ENCODE measurements around the gene MT1A. TPM values are rescaled to one million over a fixed set of nuclear protein-coding genes. Genes with fewer than 3 reads are reported as not detected.
A peak's percentile ranks its signal among the peaks of the same experiment; 100 is the strongest.
"Not testable (repeated sequence)": the region's sequence is repeated elsewhere in the genome, so short reads cannot be mapped to it uniquely, and the experiment has no call there.

The MT1A gene
- total RNA-seq, 1 donor from 2014 or later, result 2.3 TPM

- no peak for DNase-seq
- ATAC-seq, result no peak
- intact Hi-C loops (cut with micrococcal nuclease), result no loop called here
These were observed 31.6 kb downstream of the MT1A start for GRCh38 chr16:56669840-56670619.

GRCh38 chr16:56670620-56670934, 32.1 kb downstream of the MT1A start:
- ATAC-seq, result no peak
- intact Hi-C loops (cut with micrococcal nuclease), result no loop called here
- no peak for DNase-seq

GRCh38 chr16:56671691-56672090, 33.2 kb downstream of the MT1A start:
- intact Hi-C loops (cut with micrococcal nuclease); DNase-seq; ATAC-seq: not testable (repeated sequence)

- ATAC-seq; intact Hi-C loops (cut with micrococcal nuclease); DNase-seq: not testable (repeated sequence)
These were observed 33.7 kb downstream of the MT1A start for GRCh38 chr16:56672171-56672570.

GRCh38 chr16:56672761-56673536, 34.5 kb downstream of the MT1A start:
- DNase-seq (no peak), ATAC-seq (no peak)
- intact Hi-C loops (cut with micrococcal nuclease), result no loop called here

- peak; percentile 67 for ATAC-seq
- intact Hi-C loops (cut with micrococcal nuclease), result no loop called here
- peak; percentile 51 for DNase-seq
These were observed 35.5 kb downstream of the MT1A start for GRCh38 chr16:56673921-56674320.

GRCh38 chr16:56674570-56674969, 36.1 kb downstream of the MT1A start:
- intact Hi-C loops (cut with micrococcal nuclease); ATAC-seq; DNase-seq: not testable (repeated sequence)

- DNase-seq (no peak), ATAC-seq (no peak)
- intact Hi-C loops (cut with micrococcal nuclease), result no loop called here
These were observed 37.3 kb downstream of the MT1A start for GRCh38 chr16:56675685-56676210.

- ATAC-seq, result no peak
- intact Hi-C loops (cut with micrococcal nuclease), result no loop called here
- DNase-seq, result no peak
These were observed 39.0 kb downstream of the MT1A start for GRCh38 chr16:56677474-56677873.

GRCh38 chr16:56679078-56679730, 40.7 kb downstream of the MT1A start:
- intact Hi-C loops (cut with micrococcal nuclease), result no loop called here
- DNase-seq, result no peak
- no peak for ATAC-seq

GRCh38 chr16:56679818-56680217, 41.4 kb downstream of the MT1A start:
- intact Hi-C loops (cut with micrococcal nuclease), result loop anchor here (10.0 kb wide), 1 partner anchor 75 kb away; the partner anchor contains the start of gene MT2A
- peak; percentile 49 for DNase-seq
- peak; percentile 65 for ATAC-seq

- ATAC-seq, result peak; percentile 96
- intact Hi-C loops (cut with micrococcal nuclease), result loop anchor here (10.0 kb wide), 1 partner anchor 77 kb away; the partner anchor contains the start of gene MT2A
These were observed 43.7 kb downstream of the MT1A start, which contains the start of gene MT1X for GRCh38 chr16:56681939-56682702. Gene MT1X, plus strand, starts transcription at chr16:56682470. Its CDS starts 71 bp downstream, at chr16:56682541.

GRCh38 chr16:56682703-56683397, 44.4 kb downstream of the MT1A start:
- intact Hi-C loops (cut with micrococcal nuclease), result loop anchor here (10.0 kb wide), 1 partner anchor 78 kb away; the partner anchor contains the start of gene MT2A
- ATAC-seq (no peak), DNase-seq (no peak)

More at GRCh38 chr16:56681939-56682702, 43.7 kb downstream of the MT1A start, which contains the start of gene MT1X:
- peak; percentile 98 for DNase-seq

- ATAC-seq (no peak), DNase-seq (peak; percentile 45)
- intact Hi-C loops (cut with micrococcal nuclease), result loop anchor here (10.0 kb wide), 1 partner anchor 79 kb away; the partner anchor contains the start of gene MT2A
These were observed 45.1 kb downstream of the MT1A start for GRCh38 chr16:56683424-56684172.

- intact Hi-C loops (cut with micrococcal nuclease), result loop anchor here (10.0 kb wide), 1 partner anchor 80 kb away; the partner anchor contains the start of gene MT2A
- ATAC-seq, result no peak
- no peak for DNase-seq
These were observed 45.9 kb downstream of the MT1A start for GRCh38 chr16:56684256-56684925.

- intact Hi-C loops (cut with micrococcal nuclease), result loop anchor here (10.0 kb wide), 1 partner anchor 80 kb away; the partner anchor contains the start of gene MT2A
- ATAC-seq, result peak; percentile 2
- no peak for DNase-seq
These were observed 46.6 kb downstream of the MT1A start for GRCh38 chr16:56684926-56685590.

All from left ventricle myocardium superior (tissue), 1 donor.